ENCODE results near the gene GALNT18.
A peak's percentile ranks its signal among the peaks of the same experiment; 100 is the strongest.

GALNT18 gene

GRCh38 chr11:11427140-11427539 is 194.7 kb downstream of the GALNT18 start:
- no peak for DNase-seq

GRCh38 chr11:11426226-11426952 is 195.4 kb downstream of the GALNT18 start:
- DNase-seq, result no peak

GRCh38 chr11:11425806-11426205 is 196.0 kb downstream of the GALNT18 start:
- DNase-seq, result no peak

- DNase-seq, result peak; percentile 60
These were observed 197.1 kb downstream of the GALNT18 start for GRCh38 chr11:11424688-11425087.

GRCh38 chr11:11422411-11423128 is 199.2 kb downstream of the GALNT18 start:
- no peak for DNase-seq

GRCh38 chr11:11421509-11421908 is 200.3 kb downstream of the GALNT18 start:
- DNase-seq, result no peak

- DNase-seq, result no peak
These were observed 200.9 kb downstream of the GALNT18 start for GRCh38 chr11:11420899-11421285.

GRCh38 chr11:11420191-11420898 is 201.5 kb downstream of the GALNT18 start:
- no peak for DNase-seq

GRCh38 chr11:11419747-11420146 is 202.1 kb downstream of the GALNT18 start:
- DNase-seq, result no peak

- no peak for DNase-seq
These were observed 204.9 kb downstream of the GALNT18 start for GRCh38 chr11:11416917-11417316.

GRCh38 chr11:11416502-11416901 is 205.3 kb downstream of the GALNT18 start:
- peak; percentile 74 for DNase-seq

- DNase-seq, result no peak
These were observed 205.9 kb downstream of the GALNT18 start for GRCh38 chr11:11415901-11416300.

GRCh38 chr11:11414996-11415395 is 206.8 kb downstream of the GALNT18 start:
- DNase-seq, result no peak

GRCh38 chr11:11413776-11414175 is 208.0 kb downstream of the GALNT18 start:
- DNase-seq, result no peak

GRCh38 chr11:11411401-11411985 is 210.3 kb downstream of the GALNT18 start:
- DNase-seq, result no peak

GRCh38 chr11:11409901-11410300 is 211.9 kb downstream of the GALNT18 start:
- no peak for DNase-seq

GRCh38 chr11:11409224-11409623 is 212.6 kb downstream of the GALNT18 start:
- DNase-seq, result no peak

- no peak for DNase-seq
These were observed 213.2 kb downstream of the GALNT18 start for GRCh38 chr11:11408436-11409221.

- DNase-seq, result no peak
These were observed 214.1 kb downstream of the GALNT18 start for GRCh38 chr11:11407763-11408084.

GRCh38 chr11:11407065-11407762 is 214.6 kb downstream of the GALNT18 start:
- no peak for DNase-seq

GRCh38 chr11:11406652-11407051 is 215.2 kb downstream of the GALNT18 start:
- no peak for DNase-seq
